GM18858 (cell line): ENCODE results near the gene CHTF18.
"Not testable (repeated sequence)": the region's sequence is repeated elsewhere in the genome, so short reads cannot be mapped to it uniquely, and the experiment has no call there.

Source experiments
- ATAC-seq: cut with Tn5 transposase; IDR thresholded peaks from one replicate; pipeline ENCODE4 v1.9.1; 2021; ENCODE audit not compliant: unreplicated experiment

Gene CHTF18

GRCh38 chr16:804193-805048 lies 16.0 kb downstream of the CHTF18 start:
- no peak for ATAC-seq

GRCh38 chr16:805474-805873 lies 17.1 kb downstream of the CHTF18 start:
- ATAC-seq: no peak

DNA sequence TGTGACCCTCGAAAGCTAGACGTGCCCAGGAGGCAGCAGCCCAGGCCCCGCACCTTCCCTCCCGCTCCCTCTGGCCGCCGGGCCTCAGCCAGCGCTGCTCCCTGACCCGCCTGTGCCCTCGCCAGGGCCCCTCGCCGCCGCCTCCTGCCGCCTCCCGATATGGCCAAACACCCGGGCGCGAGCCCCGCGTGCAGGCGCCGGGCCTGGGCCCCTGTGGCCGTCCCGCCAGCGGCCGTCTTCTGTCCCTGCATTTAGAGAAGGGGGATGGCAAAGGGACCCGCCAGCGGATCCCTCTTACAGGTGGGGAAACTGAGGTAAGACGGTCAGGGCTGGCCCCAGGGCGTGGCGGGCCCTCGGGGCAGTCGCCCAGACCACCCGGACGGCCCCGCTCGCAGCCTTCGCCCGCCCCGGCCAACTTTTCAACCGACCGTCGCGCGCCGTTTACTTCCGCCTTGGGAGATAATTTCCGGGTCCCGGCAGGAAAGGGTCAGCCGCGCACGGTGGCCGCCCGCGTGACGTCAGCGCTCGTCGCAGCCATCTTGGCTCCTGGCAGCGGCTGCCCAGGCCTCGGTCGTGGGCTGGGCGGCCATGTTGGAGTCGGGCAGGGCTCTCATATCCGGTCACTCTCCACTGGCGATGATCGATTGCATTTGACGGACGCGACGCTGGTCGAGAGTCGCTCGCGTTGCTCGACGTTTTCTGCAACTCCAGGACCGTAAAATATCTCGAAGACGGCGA lies 19.1 kb downstream of the CHTF18 start:
- ATAC-seq: no peak

DNA sequence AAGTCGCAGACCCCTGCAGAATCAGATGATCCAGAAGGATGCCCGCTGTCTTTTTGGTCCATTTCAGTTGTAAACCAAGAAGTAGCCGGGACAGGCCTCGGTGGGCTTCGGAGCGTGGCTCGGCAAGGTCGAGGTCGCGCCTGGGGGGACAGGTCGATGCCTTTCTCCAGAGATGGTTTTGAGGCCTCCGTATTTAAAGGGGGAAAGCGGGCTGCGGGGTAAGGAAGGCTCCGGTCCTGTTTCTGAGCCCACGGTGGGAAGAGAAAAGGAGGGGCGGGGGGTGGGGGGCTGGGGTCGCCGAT lies 19.6 kb downstream of the CHTF18 start:
- no peak for ATAC-seq

- ATAC-seq: no peak
These were observed 24.9 kb downstream of the CHTF18 start for GRCh38 chr16:813204-813915.

DNA sequence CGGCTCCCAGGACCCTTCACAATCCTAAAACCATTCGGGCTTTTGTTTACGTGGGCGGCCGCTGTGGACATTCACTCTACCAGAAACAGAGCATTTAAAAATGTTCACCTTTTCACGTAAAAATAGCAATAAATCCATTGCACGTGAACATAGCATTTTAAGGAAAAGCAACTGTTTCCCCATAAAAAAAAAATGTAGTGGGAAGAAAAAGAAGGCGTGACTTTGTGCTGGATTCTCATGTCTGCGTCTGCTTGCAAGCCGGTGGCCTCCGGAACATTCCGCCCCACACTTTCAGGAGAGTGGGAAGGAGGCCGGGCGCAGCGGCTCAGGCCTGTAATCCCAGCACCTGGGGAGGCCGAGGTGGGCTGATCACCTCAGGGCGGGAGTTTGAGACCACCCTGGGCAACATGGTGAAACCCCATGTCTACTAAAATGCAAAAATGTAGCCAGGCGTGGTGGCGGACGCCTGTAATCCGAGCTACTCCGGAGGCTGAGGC lies 25.5 kb downstream of the CHTF18 start:
- ATAC-seq: no peak

DNA sequence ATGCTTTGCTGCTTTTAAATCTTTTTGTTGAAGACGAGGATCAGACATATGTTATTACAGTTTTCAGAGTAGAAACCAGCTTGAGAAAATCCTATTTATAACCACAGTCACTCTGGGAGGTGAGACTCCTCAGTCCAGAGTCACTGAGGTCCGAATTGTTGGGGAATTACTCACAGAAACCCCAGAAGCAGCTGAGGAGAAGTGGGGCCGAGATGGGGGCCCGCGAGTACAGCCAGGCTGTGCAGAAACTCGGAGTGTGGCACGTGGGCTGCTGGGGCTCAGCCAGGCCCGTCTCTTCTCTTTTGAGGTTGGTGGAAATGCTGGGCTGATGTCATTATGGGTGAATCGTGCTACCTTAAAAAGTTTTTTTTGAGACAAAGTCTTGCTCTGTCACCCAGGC lies 26.6 kb downstream of the CHTF18 start:
- ATAC-seq: no peak

- ATAC-seq: no peak
These were observed 27.4 kb downstream of the CHTF18 start for GRCh38 chr16:815861-816260.

- ATAC-seq: no peak
These were observed 28.8 kb downstream of the CHTF18 start for GRCh38 chr16:817001-817906.

- ATAC-seq: no peak
These were observed 29.7 kb downstream of the CHTF18 start for GRCh38 chr16:818132-818531.

GRCh38 chr16:818592-818991 lies 30.2 kb downstream of the CHTF18 start:
- no peak for ATAC-seq

GRCh38 chr16:819336-820043 lies 31.1 kb downstream of the CHTF18 start:
- ATAC-seq: no peak

DNA sequence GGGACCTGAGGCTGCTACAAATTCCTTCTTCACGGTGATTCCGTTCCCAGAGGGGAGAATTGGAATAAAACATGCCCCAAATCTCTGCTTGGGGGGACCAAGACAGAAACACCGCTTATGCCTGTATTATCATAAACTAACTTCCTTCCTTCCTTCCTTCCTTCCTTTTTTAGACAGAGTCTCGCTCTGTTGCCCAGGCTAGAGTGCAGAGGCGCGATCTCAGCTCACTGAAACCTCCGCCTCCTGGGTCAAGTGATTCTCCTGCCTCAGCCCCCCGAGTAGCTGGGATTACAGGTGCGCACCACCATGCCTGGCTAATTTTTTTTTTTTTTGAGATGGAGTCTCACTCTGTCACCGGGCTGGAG lies 31.6 kb downstream of the CHTF18 start:
- ATAC-seq: not testable (repeated sequence)

DNA sequence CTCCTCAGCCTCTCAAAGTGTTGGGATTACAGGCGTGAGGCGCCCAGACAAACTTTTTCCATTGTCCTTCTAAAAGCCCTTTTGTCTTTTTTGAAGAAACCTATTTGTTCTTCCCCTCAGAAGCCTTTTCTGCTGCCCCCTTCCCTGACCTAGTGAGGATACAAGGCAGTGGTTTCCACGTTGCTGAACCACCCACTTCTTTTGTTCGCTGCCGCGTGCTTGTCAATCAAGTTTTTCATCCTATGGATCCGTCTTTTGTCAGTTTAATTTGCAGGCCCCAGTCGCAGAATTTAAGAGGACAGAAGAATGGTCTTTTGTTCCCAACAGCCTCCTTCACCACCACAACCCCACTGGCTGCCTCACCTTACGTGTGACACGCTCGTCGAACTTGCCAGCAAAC lies 32.3 kb downstream of the CHTF18 start:
- no peak for ATAC-seq

GRCh38 chr16:821751-822150 lies 33.3 kb downstream of the CHTF18 start:
- no peak for ATAC-seq

- no peak for ATAC-seq
These were observed 33.9 kb downstream of the CHTF18 start for GRCh38 chr16:822174-822908.

- ATAC-seq: no peak
These were observed 34.5 kb downstream of the CHTF18 start for GRCh38 chr16:822909-823297.

GRCh38 chr16:824194-824593 lies 35.8 kb downstream of the CHTF18 start:
- no peak for ATAC-seq

DNA sequence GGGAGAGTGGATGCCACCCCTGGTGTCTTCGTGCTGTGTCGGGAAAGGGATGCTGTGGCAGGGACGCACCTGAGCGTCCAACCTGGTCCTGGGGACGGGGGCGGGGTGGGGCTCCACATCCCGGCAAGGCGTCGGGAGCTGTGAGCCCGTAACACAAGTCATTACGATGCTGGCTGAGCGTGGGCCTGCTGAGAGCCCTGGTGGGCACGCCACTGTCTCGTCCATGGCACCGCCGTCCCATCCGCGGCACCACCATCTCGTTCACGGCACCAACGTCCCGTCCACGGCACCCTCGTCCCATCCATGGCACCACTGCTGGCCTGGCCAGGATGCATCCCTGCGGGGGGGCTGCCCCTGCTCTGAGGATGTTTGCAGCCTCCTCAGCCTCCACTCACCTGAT lies 36.2 kb downstream of the CHTF18 start:
- ATAC-seq: no peak
